H9 (cell line): Measurements from ENCODE around the gene CFAP65. TPM values are rescaled to one million over a fixed set of nuclear protein-coding genes. Genes with fewer than 3 reads are reported as not detected.

Source experiments
- DNase-seq: peaks from one replicate; pipeline ENCODE4 v3.0.0-alpha.2; 2017
- H2AFZ ChIP-seq: one replicate; pipeline ENCODE4 v1.6.1; 2013; ENCODE audit warnings: mild to moderate bottlenecking, low read length, control low read depth, moderate library complexity
- H2AK5ac ChIP-seq: 2 replicates; pipeline ENCODE4 v1.6.1; 2013; ENCODE audit warnings: low read length, control low read depth, mixed read lengths; ENCODE audit not compliant: insufficient read length
- H2BK120ac ChIP-seq: one replicate; pipeline ENCODE4 v1.6.1; 2013; ENCODE audit warnings: low read depth, mild to moderate bottlenecking, low read length, control low read depth, inconsistent platforms; ENCODE audit not compliant: poor library complexity, severe bottlenecking
- H2BK12ac ChIP-seq: 2 replicates; pipeline ENCODE4 v1.6.1; 2013; ENCODE audit warnings: low read length, control low read depth, mixed read lengths, low read depth; ENCODE audit not compliant: insufficient read length
- H2BK15ac ChIP-seq: 2 replicates; pipeline ENCODE4 v1.6.1; 2013; ENCODE audit warnings: low read depth, low read length, control low read depth
- H2BK20ac ChIP-seq: one replicate; pipeline ENCODE4 v1.6.1; 2013; ENCODE audit warnings: low read depth, mild to moderate bottlenecking, low read length, control low read depth, inconsistent platforms; ENCODE audit not compliant: poor library complexity, severe bottlenecking
- H2BK5ac ChIP-seq: 2 replicates; pipeline ENCODE4 v1.6.1; 2013; ENCODE audit warnings: low read length, control low read depth, mixed read lengths; ENCODE audit not compliant: insufficient read length
- H3K14ac ChIP-seq: 2 replicates; pipeline ENCODE4 v1.6.1; 2013; ENCODE audit warnings: low read length, control low read depth; ENCODE audit not compliant: insufficient read depth
- H3K18ac ChIP-seq: 2 replicates; pipeline ENCODE4 v1.6.1; 2013; ENCODE audit warnings: low read depth, mild to moderate bottlenecking, mixed read lengths, low read length, control low read depth; ENCODE audit not compliant: insufficient read length
- H3K23ac ChIP-seq: 2 replicates; pipeline ENCODE4 v1.6.1; 2013; ENCODE audit warnings: low read length, control low read depth, mixed read lengths, low read depth; ENCODE audit not compliant: insufficient read length
- H3K23me2 ChIP-seq: 2 replicates; pipeline ENCODE4 v1.6.1; 2013; ENCODE audit warnings: low read depth, mild to moderate bottlenecking, mixed read lengths, low read length, control low read depth; ENCODE audit not compliant: insufficient read length, poor library complexity, severe bottlenecking
- H3K27ac ChIP-seq: 2 replicates; pipeline ENCODE4 v1.5.1; 2013; ENCODE audit warnings: low read length, control low read depth, mixed read lengths, low read depth; ENCODE audit not compliant: insufficient read length
- H3K27me3 ChIP-seq: 2 replicates; pipeline ENCODE4 v1.6.1; 2013; ENCODE audit warnings: low read length, control low read depth, inconsistent platforms; ENCODE audit not compliant: insufficient read depth
- H3K4ac ChIP-seq: 2 replicates; pipeline ENCODE4 v1.6.1; 2013; ENCODE audit warnings: low read depth, mild to moderate bottlenecking, control low read depth, inconsistent platforms, low read length, moderate library complexity
- H3K4me1 ChIP-seq: 2 replicates; pipeline ENCODE4 v1.6.1; 2013; ENCODE audit warnings: low read length, control low read depth, inconsistent platforms; ENCODE audit not compliant: insufficient read depth
- H3K4me2 ChIP-seq: 2 replicates; pipeline ENCODE4 v1.6.1; 2013; ENCODE audit warnings: low read length, control low read depth, mixed read lengths; ENCODE audit not compliant: insufficient read length, insufficient read depth
- H3K56ac ChIP-seq: 2 replicates; pipeline ENCODE4 v1.6.1; 2013; ENCODE audit warnings: low read depth, mild to moderate bottlenecking, mixed read lengths, low read length, control low read depth; ENCODE audit not compliant: insufficient read length
- H3K79me1 ChIP-seq: 2 replicates; pipeline ENCODE4 v1.6.1; 2013; ENCODE audit warnings: low read depth, mild to moderate bottlenecking, moderate library complexity, low read length, control low read depth, inconsistent platforms; ENCODE audit not compliant: insufficient read depth, poor library complexity, severe bottlenecking
- H3K79me2 ChIP-seq: 2 replicates; pipeline ENCODE4 v1.6.1; 2013; ENCODE audit warnings: low read length, control low read depth, inconsistent platforms; ENCODE audit not compliant: insufficient read depth
- H3K9ac ChIP-seq: 2 replicates; pipeline ENCODE4 v1.6.1; 2013; ENCODE audit warnings: low read length, control low read depth, mixed read lengths; ENCODE audit not compliant: insufficient read length; ENCODE audit errors: extremely low read depth
- H3K9me3 ChIP-seq: one replicate; pipeline ENCODE4 v1.6.1; 2013; ENCODE audit warnings: low read depth, low read length, inconsistent platforms; ENCODE audit not compliant: control insufficient read depth
- H3T11ph ChIP-seq: one replicate; pipeline ENCODE4 v1.6.1; 2013; ENCODE audit warnings: mild to moderate bottlenecking, low read length, control low read depth, inconsistent platforms
- H4K20me1 ChIP-seq: one replicate; pipeline ENCODE4 v1.6.1; 2013; ENCODE audit not compliant: control insufficient read depth, insufficient read length, insufficient read depth
- H4K5ac ChIP-seq: 2 replicates; pipeline ENCODE4 v1.6.1; 2013; ENCODE audit warnings: low read depth, mild to moderate bottlenecking, mixed read lengths, low read length, control low read depth; ENCODE audit not compliant: insufficient read length
- H4K8ac ChIP-seq: replicated peaks from 2 replicates; pipeline ENCODE4 v1.6.1; 2013; ENCODE audit warnings: low read length, control low read depth, mixed read lengths, low read depth; ENCODE audit not compliant: insufficient read length
- H4K91ac ChIP-seq: 2 replicates; pipeline ENCODE4 v1.6.1; 2013; ENCODE audit warnings: low read depth, mild to moderate bottlenecking, moderate library complexity, mixed read lengths, low read length, control low read depth; ENCODE audit not compliant: insufficient read length
- H3K27ac Mint-ChIP-seq, 3 experiments: 2 replicates in 2 of 3; 3 replicates in 1 of 3; pipeline ENCODE4 v1.8.0; 2020 to 2021; ENCODE audit warnings: mixed read lengths in 3 of 3, mild to moderate bottlenecking in 1 of 3, moderate library complexity in 1 of 3
- H3K27me3 Mint-ChIP-seq: 2 replicates; pipeline ENCODE4 v1.8.0; 2021; ENCODE audit warnings: low read depth, mild to moderate bottlenecking, moderate library complexity, mixed read lengths
- H3K36me3 Mint-ChIP-seq, 3 experiments: 2 replicates in 2 of 3; 3 replicates in 1 of 3; pipeline ENCODE4 v1.8.0; 2020 to 2021; ENCODE audit warnings: low read depth in 3 of 3, mixed read lengths in 3 of 3; ENCODE audit not compliant: insufficient read depth in 1 of 3
- H3K4me1 Mint-ChIP-seq, 2 experiments: 2 replicates each; pipeline ENCODE4 v1.8.0; 2020; ENCODE audit warnings: mixed read lengths in 2 of 2
- H3K4me3 Mint-ChIP-seq, 2 experiments: 2 replicates in 1 of 2; 3 replicates in 1 of 2; pipeline ENCODE4 v1.8.0; 2020 to 2021; ENCODE audit warnings: mild to moderate bottlenecking in 2 of 2, mixed read lengths in 2 of 2, moderate library complexity in 1 of 2
- H3K9me3 Mint-ChIP-seq, 2 experiments: 2 replicates in 1 of 2; 3 replicates in 1 of 2; pipeline ENCODE4 v1.8.0; 2020; ENCODE audit warnings: mild to moderate bottlenecking in 2 of 2, mixed read lengths in 2 of 2, moderate library complexity in 1 of 2
- CTCF ChIP-seq: fragments of 200-600 bp; sonication (generic); conservative IDR thresholded peaks from 3 replicates; pipeline ENCODE4 v1.8.0; 2021; ENCODE audit warnings: antibody characterized with exemption, mild to moderate bottlenecking
- WGBS: extraction: QIAGEN DNeasy Blood & Tissue Kit; methylation state at CpG from one replicate; pipeline ENCODE4 v1.1.7; 2013; ENCODE audit warnings: missing lambda C conversion rate, low lambda C conversion rate, mixed read lengths; ENCODE audit not compliant: insufficient read length; ENCODE audit errors: extremely low coverage; 5-methylcytosine and 5-hydroxymethylcytosine counted together
- total RNA-seq: library from RNA; stranded (reverse); gene quantifications from 2 replicates; pipeline ENCODE4 v1.2.1, GENCODE V29; 2021

CFAP65 gene
- total RNA-seq, 1 experiment from 2014 or later, result 0.20 TPM

DNA sequence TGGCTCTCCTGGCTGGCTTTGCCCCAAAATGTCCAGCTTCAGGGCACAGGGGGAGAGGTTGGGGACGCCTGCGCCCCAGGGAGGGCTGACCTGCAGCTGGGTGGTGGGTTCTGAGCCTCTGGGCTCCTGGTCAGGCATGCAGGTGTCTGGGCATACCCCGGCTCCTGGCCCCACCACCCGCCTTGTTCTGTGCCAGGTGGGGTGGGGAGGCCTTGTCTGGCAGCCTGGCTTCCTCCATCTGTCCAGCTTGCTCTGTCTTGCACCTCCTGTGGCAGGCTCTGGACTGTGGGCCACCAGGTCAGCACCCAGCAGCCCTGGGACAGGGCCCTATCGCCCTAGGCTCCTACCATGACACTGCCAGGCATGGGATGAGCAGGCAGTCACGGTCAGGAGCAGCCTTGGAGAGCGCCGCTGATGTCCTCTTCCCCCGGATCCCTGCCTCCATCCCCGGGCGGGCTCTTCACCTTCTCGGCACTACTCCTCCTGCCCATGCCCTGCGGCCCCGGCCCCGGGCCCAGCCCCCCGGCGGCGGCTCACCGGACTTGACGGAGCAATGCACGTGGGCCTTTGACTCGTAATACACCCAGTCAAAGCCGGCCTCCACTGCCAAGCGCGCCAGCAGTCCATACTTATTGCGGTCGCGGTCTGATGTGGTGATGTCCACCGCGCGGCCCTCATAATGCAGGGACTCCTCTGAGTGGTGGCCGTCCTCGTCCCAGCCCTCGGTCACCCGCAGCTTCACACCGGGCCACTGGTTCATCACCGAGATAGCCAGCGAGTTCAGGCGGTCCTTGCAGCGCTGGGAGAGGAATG, 15.8 kb upstream of the CFAP65 start:
- no peak overlapping the region for H3T11ph ChIP-seq
- no peaks in the 10 kb centered on the region for H3K4me1 ChIP-seq
- no peak for TF ChIP-seq CTCF
- no peak overlapping the region for H3K14ac ChIP-seq
- peaks cover 94% of the 10 kb centered on the region for H3K27me3 Mint-ChIP-seq
- H3K18ac ChIP-seq, result no peak overlapping the region
- H3K27me3 ChIP-seq, result peaks cover 57% of the 10 kb centered on the region
- peak; percentile 43 for DNase-seq
- WGBS, result no CpG with 5 or more reads among the region's 40 CpGs
- no peak overlapping the region for H4K91ac ChIP-seq
- peaks cover 0 to 3% of the 10 kb centered on the region in 2 experiments; a peak in 2 of 5 replicates for H3K9me3 Mint-ChIP-seq
- no peaks in the 10 kb centered on the region for H3K36me3 Mint-ChIP-seq
- no peak overlapping the region for H3K56ac ChIP-seq
- H3K4me2 ChIP-seq, result peak overlapping the region; percentile 28
- no peak overlapping the region for H2BK12ac ChIP-seq
- H2BK120ac ChIP-seq, result no peak overlapping the region
- H3K9ac ChIP-seq, result no peak overlapping the region
- H3K79me1 ChIP-seq, result no peaks in the 10 kb centered on the region
- H2AFZ ChIP-seq, result no peak overlapping the region
- no peak overlapping the region for H2AK5ac ChIP-seq
- no peak overlapping the region for H2BK20ac ChIP-seq
- no peak overlapping the region for H4K5ac ChIP-seq
- no peak overlapping the region for H3K23ac ChIP-seq
- no peaks in the 10 kb centered on the region for H4K20me1 ChIP-seq
- H4K8ac ChIP-seq, result no peak overlapping the region
- H3K9me3 ChIP-seq, result no peaks in the 10 kb centered on the region
- H3K79me2 ChIP-seq, result no peaks in the 10 kb centered on the region
- no peak overlapping the region for H2BK5ac ChIP-seq
- H2BK15ac ChIP-seq, result no peak overlapping the region
- peak overlapping the region in 1 of 2 experiments; percentile 64; a peak in 2 of 5 replicates for H3K4me3 Mint-ChIP-seq
- H3K4me1 Mint-ChIP-seq, result peaks cover 16 to 26% of the 10 kb centered on the region in 2 experiments
- peaks cover 3% of the 10 kb centered on the region for H3K23me2 ChIP-seq
- no peak overlapping the region for H3K27ac Mint-ChIP-seq
- H3K27ac ChIP-seq, result no peak overlapping the region
- no peak overlapping the region for H3K4ac ChIP-seq
